ENCODE measurements around the gene NIPAL3. TPM values are rescaled to one million over a fixed set of nuclear protein-coding genes. Genes with fewer than 3 reads are reported as not detected.

NIPAL3 gene
- polyA plus RNA-seq, 1 donor (not counting 4 experiments of a cell fraction or from before 2014, with no cell fraction given): 30.5 TPM

GRCh38 chr1:24380508-24380907, 35.1 kb upstream of the NIPAL3 start:
- H3K36me3 ChIP-seq (ENCODE audit: control insufficient read depth in 2 of 2, extremely low read depth in 1 of 2, insufficient read depth in 2 of 2, low read length in 2 of 2): peaks cover 4 to 20% of the 10 kb centered on the region in 2 experiments
- no peaks in the 10 kb centered on the region for H3K27me3 ChIP-seq (ENCODE audit: control insufficient read depth, extremely low read depth, insufficient read depth, low read length)
- H3K27ac ChIP-seq (ENCODE audit: control insufficient read depth, insufficient read depth, low read length): peak overlapping the region; percentile 82
- TF ChIP-seq CTCF (optimal IDR thresholded peaks at IDR 0.05 in 1 of 3, IDR thresholded peaks at IDR 0.05 in 1 of 3, conservative IDR thresholded peaks at IDR 0.05 in 1 of 3; ENCODE audit: extremely low read depth in 1 of 3, insufficient read depth in 2 of 3, low read length in 3 of 3) (no peak), EZH2 (IDR thresholded peaks at IDR 0.05; ENCODE audit: low read length) (no peak)
- H4K20me1 ChIP-seq (ENCODE audit: control insufficient read depth, extremely low read depth, insufficient read depth, low read length): no peaks in the 10 kb centered on the region
- peak overlapping the region; percentile 87 for H3K4me2 ChIP-seq (ENCODE audit: control insufficient read depth, extremely low read depth, insufficient read depth, low read depth, low read length)
- no peak for DNase-seq (ENCODE audit: low read depth, low spot score)
- H3K79me2 ChIP-seq (ENCODE audit: control insufficient read depth, insufficient read depth, low read length): no peaks in the 10 kb centered on the region
- peak overlapping the region in 1 of 3 experiments; percentile 2 for H3K4me3 ChIP-seq (ENCODE audit: control insufficient read depth in 2 of 3, extremely low read depth in 1 of 3, insufficient read depth in 2 of 3, low read depth in 1 of 3, low read length in 3 of 3)
- H3K9me3 ChIP-seq (ENCODE audit: control insufficient read depth, low read depth, low read length): no peaks in the 10 kb centered on the region
- H2AFZ ChIP-seq (ENCODE audit: control insufficient read depth, low read length): no peak overlapping the region
- peaks cover 4% of the 10 kb centered on the region for H3K9me1 ChIP-seq (ENCODE audit: control insufficient read depth, extremely low read depth, insufficient read depth, low read length)
- FAIRE-seq: peak; percentile 43
- H3K4me1 ChIP-seq (ENCODE audit: control insufficient read depth, extremely low read depth, insufficient read depth, low read length): peaks cover 44% of the 10 kb centered on the region
- dilution Hi-C loops (cut with MboI; ENCODE audit: extremely low pct_ligation_motif_present, low sequenced_read_pairs): no loop called here
- peak overlapping the region; percentile 52 for H3K9ac ChIP-seq (ENCODE audit: control insufficient read depth, extremely low read depth, insufficient read depth, low read length)

GRCh38 chr1:24381256-24381655, 34.3 kb upstream of the NIPAL3 start:
- H3K36me3 ChIP-seq (ENCODE audit: control insufficient read depth in 2 of 2, extremely low read depth in 1 of 2, insufficient read depth in 2 of 2, low read length in 2 of 2): peaks cover 4 to 20% of the 10 kb centered on the region in 2 experiments
- H3K4me2 ChIP-seq (ENCODE audit: control insufficient read depth, extremely low read depth, insufficient read depth, low read depth, low read length): no peak overlapping the region
- dilution Hi-C loops (cut with MboI; ENCODE audit: extremely low pct_ligation_motif_present, low sequenced_read_pairs): no loop called here
- no peaks in the 10 kb centered on the region for H3K79me2 ChIP-seq (ENCODE audit: control insufficient read depth, insufficient read depth, low read length)
- H3K27me3 ChIP-seq (ENCODE audit: control insufficient read depth, extremely low read depth, insufficient read depth, low read length): no peaks in the 10 kb centered on the region
- H3K9me1 ChIP-seq (ENCODE audit: control insufficient read depth, extremely low read depth, insufficient read depth, low read length): peaks cover 4% of the 10 kb centered on the region
- no peaks in the 10 kb centered on the region for H3K9me3 ChIP-seq (ENCODE audit: control insufficient read depth, low read depth, low read length)
- no peak overlapping the region for H2AFZ ChIP-seq (ENCODE audit: control insufficient read depth, low read length)
- TF ChIP-seq CTCF (optimal IDR thresholded peaks at IDR 0.05 in 1 of 3, IDR thresholded peaks at IDR 0.05 in 1 of 3, conservative IDR thresholded peaks at IDR 0.05 in 1 of 3; ENCODE audit: extremely low read depth in 1 of 3, insufficient read depth in 2 of 3, low read length in 3 of 3) (no peak), EZH2 (IDR thresholded peaks at IDR 0.05; ENCODE audit: low read length) (no peak)
- no peak overlapping the region for H3K9ac ChIP-seq (ENCODE audit: control insufficient read depth, extremely low read depth, insufficient read depth, low read length)
- FAIRE-seq: no peak
- no peak overlapping the region for H3K4me3 ChIP-seq (ENCODE audit: control insufficient read depth in 2 of 3, extremely low read depth in 1 of 3, insufficient read depth in 2 of 3, low read depth in 1 of 3, low read length in 3 of 3)
- H4K20me1 ChIP-seq (ENCODE audit: control insufficient read depth, extremely low read depth, insufficient read depth, low read length): no peaks in the 10 kb centered on the region
- DNase-seq (ENCODE audit: low read depth, low spot score): no peak
- H3K4me1 ChIP-seq (ENCODE audit: control insufficient read depth, extremely low read depth, insufficient read depth, low read length): peaks cover 51% of the 10 kb centered on the region
- H3K27ac ChIP-seq (ENCODE audit: control insufficient read depth, insufficient read depth, low read length): no peak overlapping the region

Data from keratinocyte (primary cell).